SK-N-SH (cell line): ENCODE results near the gene CCDC57. TPM values are rescaled to one million over a fixed set of nuclear protein-coding genes. Genes with fewer than 3 reads are reported as not detected.

Experiments used
- CTCF ChIA-PET: fragments of 300-600, 350-600 bp; formaldehyde crosslinking; extraction: SDS; loops from one replicate; lab custom pipeline; 2021; lab: Yijun Ruan, JAX
- POLR2A ChIA-PET: fragments of 350-600 bp; sonication (Branson Sonifier 250); formaldehyde crosslinking; extraction: SDS; loops from one replicate; lab custom pipeline; 2020; ENCODE audit warnings: antibody characterized with exemption, inconsistent platforms; lab: Yijun Ruan, JAX
- DNase-seq: peaks from one replicate; pipeline ENCODE4 v3.0.0; 2012
- H2AFZ ChIP-seq: fragments of 200-600 bp; sonication (generic); 2 replicates; pipeline ENCODE4 v1.8.1; 2016; ENCODE audit warnings: antibody characterized with exemption, mild to moderate bottlenecking, low read depth
- H3F3A ChIP-seq: fragments of 200-600 bp; sonication (generic); replicated peaks from 2 replicates; pipeline ENCODE3; 2016; ENCODE audit warnings: antibody characterized with exemption, mild to moderate bottlenecking; ENCODE audit not compliant: insufficient read depth
- H3K27ac ChIP-seq, 2 experiments: fragments of 200-500 bp in 1 of 2; fragments of 200-600 bp in 1 of 2; sonication (Bioruptor generic) in 1 of 2; sonication (generic), shearing (Covaris generic) in 1 of 2; 2 replicates each; pipeline versions ENCODE4 v1.5.1 to v1.6.1; 2014 to 2016; ENCODE audit warnings: low read depth in 2 of 2, inconsistent platforms in 1 of 2, low read length in 1 of 2, mild to moderate bottlenecking in 1 of 2, mixed read lengths in 1 of 2
- H3K27me3 ChIP-seq: fragments of 200-600 bp; sonication (generic), shearing (Covaris generic); 2 replicates; pipeline ENCODE4 v1.6.1; 2016; ENCODE audit warnings: mixed run types; ENCODE audit not compliant: insufficient read depth
- H3K36me3 ChIP-seq, 2 experiments: fragments of 200-500 bp in 1 of 2; fragments of 200-600 bp in 1 of 2; sonication (Bioruptor generic) in 1 of 2; sonication (generic) in 1 of 2; replicated peaks in 1 of 2; 2 replicates each; pipeline versions ENCODE3 to v1.5.1; 2014 to 2016; ENCODE audit warnings: low read length in 1 of 2, mild to moderate bottlenecking in 1 of 2; ENCODE audit not compliant: insufficient read depth in 2 of 2, control insufficient read depth in 1 of 2
- H3K4me1 ChIP-seq, 2 experiments: fragments of 200-500 bp in 1 of 2; fragments of 200-600 bp in 1 of 2; sonication (Bioruptor generic) in 1 of 2; sonication (generic), shearing (Covaris generic) in 1 of 2; 2 replicates each; pipeline versions ENCODE4 v1.5.1 to v1.6.1; 2014 to 2016; ENCODE audit warnings: low read depth in 1 of 2, low read length in 1 of 2, mixed run types in 1 of 2; ENCODE audit not compliant: insufficient read depth in 2 of 2, control insufficient read depth in 1 of 2
- H3K4me2 ChIP-seq: fragments of 200-600 bp; sonication (generic), shearing (Covaris generic); 2 replicates; pipeline ENCODE4 v1.6.1; 2017; ENCODE audit warnings: mixed run types
- H3K4me3 ChIP-seq, 2 experiments: fragments of 200-500 bp in 1 of 2; fragments of 200-600 bp in 1 of 2; sonication (Bioruptor generic) in 1 of 2; sonication (generic), shearing (Covaris generic) in 1 of 2; 2 replicates each; pipeline versions ENCODE4 v1.5.1 to v1.8.1; 2014 to 2016; ENCODE audit warnings: low read depth in 2 of 2, inconsistent platforms in 1 of 2, low read length in 1 of 2, mild to moderate bottlenecking in 1 of 2, mixed read lengths in 1 of 2, moderate library complexity in 1 of 2
- H3K79me2 ChIP-seq: fragments of 200-600 bp; sonication (generic); 2 replicates; pipeline ENCODE4 v1.8.1; 2017; ENCODE audit warnings: mild to moderate bottlenecking; ENCODE audit not compliant: insufficient read depth
- H3K9ac ChIP-seq: fragments of 200-600 bp; sonication (generic); 2 replicates; pipeline ENCODE4 v1.6.1; 2017; ENCODE audit warnings: mixed run types
- H3K9me2 ChIP-seq: fragments of 200-600 bp; sonication (generic); 2 replicates; pipeline ENCODE4 v1.6.1; 2017; ENCODE audit warnings: mixed run types
- H3K9me3 ChIP-seq: fragments of 200-600 bp; sonication (generic); 2 replicates; pipeline ENCODE4 v1.6.1; 2017; ENCODE audit warnings: mixed run types, mild to moderate bottlenecking, moderate library complexity
- H4K20me1 ChIP-seq: fragments of 200-600 bp; sonication (generic); 2 replicates; pipeline ENCODE4 v1.6.1; 2017; ENCODE audit warnings: mild to moderate bottlenecking, mixed run types; ENCODE audit not compliant: insufficient read depth
- CHD2 ChIP-seq: fragments of 150-350 bp; IDR thresholded peaks from 2 replicates; pipeline ENCODE4 v1.6.1; 2018; ENCODE audit warnings: low read length; ENCODE audit not compliant: partially characterized antibody
- ELF1 ChIP-seq: IDR thresholded peaks from 2 replicates; pipeline ENCODE4 v1.4.0; 2012
- EP300 ChIP-seq, 2 experiments: IDR thresholded peaks; 2 replicates each; pipeline versions ENCODE4 v1.4.0 to v1.6.1; 2012; ENCODE audit warnings: borderline replicate concordance in 1 of 2, low read depth in 1 of 2, low read length in 1 of 2
- EZH2phosphoT487 ChIP-seq: fragments of 200-600 bp; sonication (generic); IDR thresholded peaks from 2 replicates; pipeline ENCODE4 v1.6.1; 2017; ENCODE audit warnings: low read depth, mixed run types, mild to moderate bottlenecking, antibody characterized with exemption, moderate library complexity, borderline replicate concordance
- FOXJ3 ChIP-seq: sonication (generic); formaldehyde crosslinking; IDR thresholded peaks from 2 replicates; pipeline ENCODE4 v1.5.1; 2020; ENCODE audit warnings: mild to moderate bottlenecking, missing genetic modification reagents
- FOXM1 ChIP-seq: IDR thresholded peaks from 2 replicates; pipeline ENCODE4 v1.4.0; 2012; ENCODE audit warnings: low read depth, mild to moderate bottlenecking
- MEF2A ChIP-seq: IDR thresholded peaks from 2 replicates; pipeline ENCODE4 v1.4.0; 2012; ENCODE audit warnings: low read depth, borderline replicate concordance
- POLR2AphosphoS5 ChIP-seq: IDR thresholded peaks from 2 replicates; pipeline ENCODE4 v1.6.1; 2012; ENCODE audit warnings: low read depth, low read length
- RFX5 ChIP-seq: IDR thresholded peaks from 2 replicates; pipeline ENCODE4 v1.6.1; 2012; ENCODE audit warnings: mild to moderate bottlenecking, improper control_type of control experiment, low read length
- YY1 ChIP-seq: IDR thresholded peaks from 2 replicates; pipeline ENCODE4 v1.4.0; 2012; ENCODE audit warnings: low read depth, mild to moderate bottlenecking
- WGBS: methylation state at CpG from one replicate; pipeline ENCODE4 v1.1.6; 2017; ENCODE audit warnings: low lambda C conversion rate; 5-methylcytosine and 5-hydroxymethylcytosine counted together
- polyA plus RNA-seq, 3 experiments: library from polyadenylated mRNA; depleted of rRNA; stranded (reverse); fragments of >200 nt; gene quantifications; 2 replicates each; pipeline ENCODE4 v1.2.3, GENCODE V29; 2012
- TF ChIP-seq, protein P1 (sequence below): fragments of 200-600 bp; sonication (generic); IDR thresholded peaks from 2 replicates; pipeline ENCODE4 v1.6.1; 2017; ENCODE audit warnings: antibody characterized with exemption, mild to moderate bottlenecking, moderate library complexity
- TF ChIP-seq, protein P2 (sequence below): fragments of 150-350 bp; IDR thresholded peaks from 2 replicates; pipeline ENCODE4 v1.6.1; 2017; ENCODE audit warnings: antibody characterized with exemption, low read length, low read depth, borderline replicate concordance
- TF ChIP-seq, protein P3 (sequence below): IDR thresholded peaks from 2 replicates; pipeline ENCODE4 v1.4.0; 2012; ENCODE audit warnings: low read depth
- TF ChIP-seq, protein P4 (sequence below): fragments of 150-350 bp; IDR thresholded peaks from 2 replicates; pipeline ENCODE4 v1.6.1; 2016; ENCODE audit warnings: mild to moderate bottlenecking, low read depth, low read length

CCDC57 gene
- polyA plus RNA-seq, 1 of the 3 experiments (the other 2 are of a cell fraction) = 68.6 TPM

DNA sequence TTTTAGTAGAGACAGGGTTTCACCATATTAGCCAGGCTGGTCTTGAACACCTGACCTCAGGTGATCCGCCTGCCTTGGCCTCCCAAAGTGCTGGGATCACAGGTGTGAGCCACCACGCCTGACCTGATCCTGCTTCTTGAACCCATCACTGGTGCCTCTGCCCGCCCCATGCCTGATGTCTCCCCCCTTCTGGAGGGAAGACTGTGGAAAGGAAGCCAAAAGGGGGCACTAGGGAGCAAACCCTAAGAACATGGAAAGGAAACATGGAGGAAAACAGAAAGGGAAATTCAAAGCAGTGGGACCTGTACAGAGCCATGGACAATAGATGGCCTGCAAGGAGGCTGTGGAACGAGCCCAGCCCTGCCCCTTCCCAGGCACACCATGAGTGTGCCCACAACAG lies 83.5 kb downstream of the CCDC57 start:
- Histone ChIP-seq H3K27ac (no peak overlapping the region), H3K9ac (no peak overlapping the region), H3K79me2 (no peaks in the 10 kb centered on the region), H3K9me3 (no peaks in the 10 kb centered on the region), H3F3A (no peaks in the 10 kb centered on the region), H3K4me1 (no peaks in the 10 kb centered on the region), H3K9me2 (no peaks in the 10 kb centered on the region), H3K36me3 (peaks cover 3 to 17% of the 10 kb centered on the region in 2 experiments), H3K4me2 (no peak overlapping the region), H2AFZ (no peak overlapping the region), H4K20me1 (no peaks in the 10 kb centered on the region), H3K4me3 (no peak overlapping the region), H3K27me3 (no peaks in the 10 kb centered on the region)
- ChIA-PET POLR2A (no interaction called here), CTCF (no interaction called here)
- DNase-seq = peak; percentile 53
- WGBS = 95% methylated on average over 4 of the region's 4 CpGs
- TF ChIP-seq, protein P1, sequence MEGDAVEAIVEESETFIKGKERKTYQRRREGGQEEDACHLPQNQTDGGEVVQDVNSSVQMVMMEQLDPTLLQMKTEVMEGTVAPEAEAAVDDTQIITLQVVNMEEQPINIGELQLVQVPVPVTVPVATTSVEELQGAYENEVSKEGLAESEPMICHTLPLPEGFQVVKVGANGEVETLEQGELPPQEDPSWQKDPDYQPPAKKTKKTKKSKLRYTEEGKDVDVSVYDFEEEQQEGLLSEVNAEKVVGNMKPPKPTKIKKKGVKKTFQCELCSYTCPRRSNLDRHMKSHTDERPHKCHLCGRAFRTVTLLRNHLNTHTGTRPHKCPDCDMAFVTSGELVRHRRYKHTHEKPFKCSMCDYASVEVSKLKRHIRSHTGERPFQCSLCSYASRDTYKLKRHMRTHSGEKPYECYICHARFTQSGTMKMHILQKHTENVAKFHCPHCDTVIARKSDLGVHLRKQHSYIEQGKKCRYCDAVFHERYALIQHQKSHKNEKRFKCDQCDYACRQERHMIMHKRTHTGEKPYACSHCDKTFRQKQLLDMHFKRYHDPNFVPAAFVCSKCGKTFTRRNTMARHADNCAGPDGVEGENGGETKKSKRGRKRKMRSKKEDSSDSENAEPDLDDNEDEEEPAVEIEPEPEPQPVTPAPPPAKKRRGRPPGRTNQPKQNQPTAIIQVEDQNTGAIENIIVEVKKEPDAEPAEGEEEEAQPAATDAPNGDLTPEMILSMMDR = peak; percentile 41
- TF ChIP-seq EZH2phosphoT487 = no peak
- no peak for TF ChIP-seq CHD2

DNA sequence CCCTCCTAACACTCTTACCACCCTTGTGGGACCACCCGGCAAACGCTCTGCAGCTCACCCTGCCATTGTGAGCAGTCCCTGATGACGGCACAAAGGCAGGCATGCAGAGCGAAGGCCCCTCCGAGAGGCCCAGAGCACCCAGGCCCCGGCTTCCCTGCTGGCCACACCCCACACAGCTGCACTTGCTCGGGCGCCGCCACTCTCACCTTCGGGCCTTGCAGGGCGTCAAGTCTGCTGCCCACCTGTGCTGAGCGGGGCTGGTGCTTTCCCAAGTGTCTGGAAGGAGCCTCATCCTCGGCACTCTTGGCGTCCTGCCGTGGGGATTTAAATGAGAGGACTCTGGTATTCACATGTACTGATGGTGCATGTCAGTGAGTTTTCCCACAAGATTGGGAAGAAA lies 84.4 kb downstream of the CCDC57 start:
- H4K20me1 ChIP-seq = no peaks in the 10 kb centered on the region
- DNase-seq = peak; percentile 18
- 80% methylated on average over 5 of the region's 15 CpGs for WGBS
- no peaks in the 10 kb centered on the region for H3K27me3 ChIP-seq
- no peak overlapping the region for H3K9ac ChIP-seq
- H3K36me3 ChIP-seq = peaks cover 6 to 22% of the 10 kb centered on the region in 2 experiments
- no peaks in the 10 kb centered on the region for H3K4me1 ChIP-seq
- H2AFZ ChIP-seq = no peak overlapping the region
- POLR2A ChIA-PET = no interaction called here
- TF ChIP-seq, protein P2, sequence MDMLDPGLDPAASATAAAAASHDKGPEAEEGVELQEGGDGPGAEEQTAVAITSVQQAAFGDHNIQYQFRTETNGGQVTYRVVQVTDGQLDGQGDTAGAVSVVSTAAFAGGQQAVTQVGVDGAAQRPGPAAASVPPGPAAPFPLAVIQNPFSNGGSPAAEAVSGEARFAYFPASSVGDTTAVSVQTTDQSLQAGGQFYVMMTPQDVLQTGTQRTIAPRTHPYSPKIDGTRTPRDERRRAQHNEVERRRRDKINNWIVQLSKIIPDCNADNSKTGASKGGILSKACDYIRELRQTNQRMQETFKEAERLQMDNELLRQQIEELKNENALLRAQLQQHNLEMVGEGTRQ = no peak
- TF ChIP-seq FOXJ3 (CRISPR knock-in tag) (no peak), CHD2 (no peak), MEF2A (no peak), RFX5 (no peak), POLR2AphosphoS5 (no peak), EZH2phosphoT487 (no peak), ELF1 (no peak), FOXM1 (no peak), YY1 (no peak), EP300 (IDR thresholded peaks at IDR 0.05; ENCODE audit: borderline replicate concordance in 1 of 2, low read depth in 1 of 2, low read length in 1 of 2) (no peak)
- TF ChIP-seq, protein P3, sequence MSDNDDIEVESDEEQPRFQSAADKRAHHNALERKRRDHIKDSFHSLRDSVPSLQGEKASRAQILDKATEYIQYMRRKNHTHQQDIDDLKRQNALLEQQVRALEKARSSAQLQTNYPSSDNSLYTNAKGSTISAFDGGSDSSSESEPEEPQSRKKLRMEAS = no peak
- TF ChIP-seq, protein P4, sequence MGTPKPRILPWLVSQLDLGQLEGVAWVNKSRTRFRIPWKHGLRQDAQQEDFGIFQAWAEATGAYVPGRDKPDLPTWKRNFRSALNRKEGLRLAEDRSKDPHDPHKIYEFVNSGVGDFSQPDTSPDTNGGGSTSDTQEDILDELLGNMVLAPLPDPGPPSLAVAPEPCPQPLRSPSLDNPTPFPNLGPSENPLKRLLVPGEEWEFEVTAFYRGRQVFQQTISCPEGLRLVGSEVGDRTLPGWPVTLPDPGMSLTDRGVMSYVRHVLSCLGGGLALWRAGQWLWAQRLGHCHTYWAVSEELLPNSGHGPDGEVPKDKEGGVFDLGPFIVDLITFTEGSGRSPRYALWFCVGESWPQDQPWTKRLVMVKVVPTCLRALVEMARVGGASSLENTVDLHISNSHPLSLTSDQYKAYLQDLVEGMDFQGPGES = no peak
- H3F3A ChIP-seq = no peaks in the 10 kb centered on the region
- H3K4me2 ChIP-seq = no peak overlapping the region
- CTCF ChIA-PET = interaction anchor here (1.0 to 1.4 kb wide), 2 partner anchors 22 to 91 kb away, joined by 3 read pairs; partner anchors contain the start of gene DCXR
- no peak overlapping the region for H3K4me3 ChIP-seq
- H3K9me2 ChIP-seq = no peaks in the 10 kb centered on the region
- H3K9me3 ChIP-seq = no peaks in the 10 kb centered on the region
- H3K27ac ChIP-seq = no peak overlapping the region
- H3K79me2 ChIP-seq = 0 out of 2 replicates have a peak, but pooled peaks cover 3% of the 10 kb centered on the region
